Smooth muscle cell (in vitro differentiated cells): ENCODE measurements around the gene RAC2. TPM values are rescaled to one million over a fixed set of nuclear protein-coding genes. Genes with fewer than 3 reads are reported as not detected.
A peak's percentile ranks its signal among the peaks of the same experiment; 100 is the strongest.
"Not testable (repeated sequence)": the region's sequence is repeated elsewhere in the genome, so short reads cannot be mapped to it uniquely, and the experiment has no call there.

Experiments
- DNase-seq: peaks from one replicate; lab custom pipeline; 2025; ENCODE audit not compliant: unreplicated experiment; lab: John Stamatoyannopoulos, UW
- H2AFZ ChIP-seq: fragments of 200-600 bp; sonication (generic); 2 replicates; pipeline ENCODE4 v1.6.0; 2016; ENCODE audit warnings: antibody characterized with exemption, low read depth, mild to moderate bottlenecking
- H3F3A ChIP-seq: fragments of 200-600 bp; sonication (generic); 2 replicates; pipeline ENCODE4 v1.6.0; 2017; ENCODE audit warnings: antibody characterized with exemption, low read depth
- H3K27ac ChIP-seq: fragments of 200-600 bp; sonication (generic); 2 replicates; pipeline ENCODE4 v1.5.1; 2016; ENCODE audit warnings: low read depth, mild to moderate bottlenecking
- H3K27me3 ChIP-seq: fragments of 200-600 bp; sonication (generic); 2 replicates; pipeline ENCODE4 v1.6.1; 2016; ENCODE audit warnings: low read depth, mild to moderate bottlenecking
- H3K36me3 ChIP-seq: fragments of 200-600 bp; sonication (generic); 2 replicates; pipeline ENCODE4 v1.5.1; 2016; ENCODE audit warnings: low read depth
- H3K4me1 ChIP-seq: fragments of 200-600 bp; sonication (generic); 2 replicates; pipeline ENCODE4 v1.5.1; 2016; ENCODE audit warnings: low read depth
- H3K4me2 ChIP-seq: fragments of 200-600 bp; sonication (generic); 2 replicates; pipeline ENCODE4 v1.6.0; 2016; ENCODE audit warnings: mild to moderate bottlenecking
- H3K4me3 ChIP-seq: fragments of 200-600 bp; sonication (generic); 2 replicates; pipeline ENCODE4 v1.5.1; 2016; ENCODE audit warnings: mild to moderate bottlenecking
- H3K79me2 ChIP-seq: fragments of 200-600 bp; sonication (generic); 2 replicates; pipeline ENCODE4 v1.6.0; 2016; ENCODE audit warnings: low read depth, mild to moderate bottlenecking
- H3K9ac ChIP-seq: fragments of 200-600 bp; sonication (generic); 2 replicates; pipeline ENCODE4 v1.6.0; 2016; ENCODE audit warnings: low read depth
- H3K9me3 ChIP-seq: fragments of 200-600 bp; sonication (generic); replicated peaks from 2 replicates; pipeline ENCODE4 v1.5.1; 2016; ENCODE audit warnings: low read depth
- H4K20me1 ChIP-seq: fragments of 200-600 bp; sonication (generic); 2 replicates; pipeline ENCODE4 v1.6.0; 2016; ENCODE audit warnings: low read depth
- CTCF ChIP-seq: fragments of 200-600 bp; sonication (generic); IDR thresholded peaks from 2 replicates; pipeline ENCODE4 v1.5.1; 2017; ENCODE audit warnings: borderline replicate concordance, mild to moderate bottlenecking, antibody characterized with exemption; ENCODE audit not compliant: insufficient read depth, poor library complexity, severe bottlenecking
- WGBS: methylation state at CpG from one replicate; pipeline ENCODE4 v1.1.7; 2016; ENCODE audit warnings: low lambda C conversion rate; 5-methylcytosine and 5-hydroxymethylcytosine counted together
- polyA plus RNA-seq: library from polyadenylated mRNA; unstranded; fragments of >200 nt; fragmentation: Nextera tagmentation; extraction: Ambion mirVana; gene quantifications from 2 replicates; pipeline ENCODE4 v1.2.1, GENCODE V29; 2016
- total RNA-seq: library from RNA; depleted of rRNA; stranded (reverse); fragments of >200 nt; gene quantifications from 2 replicates; pipeline ENCODE4 v1.2.3, GENCODE V29; 2014

Gene RAC2
- total and polyA plus RNA-seq, 2 experiments from 2014 or later = 3.6 to 4.0 TPM

- Histone ChIP-seq H3K4me1 (peaks cover 6% of the 10 kb centered on the region), H3K79me2 (no peaks in the 10 kb centered on the region), H3K4me2 (peak overlapping the region; percentile 36), H3K27ac (peak overlapping the region; percentile 56), H3K9ac (no peak overlapping the region), H3K27me3 (peaks cover 9% of the 10 kb centered on the region), H3K9me3 (no peaks in the 10 kb centered on the region), H3F3A (no peaks in the 10 kb centered on the region), H3K4me3 (no peak overlapping the region), H4K20me1 (no peaks in the 10 kb centered on the region), H2AFZ (no peak overlapping the region), H3K36me3 (no peaks in the 10 kb centered on the region)
- DNase-seq = no peak
- 54% methylated on average over 5 of the region's 5 CpGs for WGBS
- TF ChIP-seq CTCF = no peak
These were observed 10.8 kb upstream of the RAC2 start for GRCh38 chr22:37254867-37255233.

- peaks cover 4% of the 10 kb centered on the region for H3K4me1 ChIP-seq
- H3K9ac ChIP-seq = no peak overlapping the region
- WGBS = 52% methylated on average over 5 of the region's 5 CpGs
- H3K36me3 ChIP-seq = no peaks in the 10 kb centered on the region
- no peak for DNase-seq
- no peaks in the 10 kb centered on the region for H3K9me3 ChIP-seq
- TF ChIP-seq CTCF = no peak
- no peaks in the 10 kb centered on the region for H3F3A ChIP-seq
- no peak overlapping the region for H3K4me3 ChIP-seq
- H2AFZ ChIP-seq = no peak overlapping the region
- no peaks in the 10 kb centered on the region for H3K79me2 ChIP-seq
- H4K20me1 ChIP-seq = no peaks in the 10 kb centered on the region
- peaks cover 9% of the 10 kb centered on the region for H3K27me3 ChIP-seq
- H3K4me2 ChIP-seq = peak overlapping the region; percentile 36
- H3K27ac ChIP-seq = peak overlapping the region; percentile 56
These were observed 10.3 kb upstream of the RAC2 start for GRCh38 chr22:37254209-37254866.

- Histone ChIP-seq H3K27me3 (peaks cover 9% of the 10 kb centered on the region), H4K20me1 (no peaks in the 10 kb centered on the region), H3K4me2 (no peak overlapping the region), H3K9ac (no peak overlapping the region), H3K79me2 (no peaks in the 10 kb centered on the region), H3K36me3 (no peaks in the 10 kb centered on the region), H2AFZ (no peak overlapping the region), H3K27ac (no peak overlapping the region), H3K9me3 (no peaks in the 10 kb centered on the region), H3K4me1 (no peaks in the 10 kb centered on the region), H3K4me3 (no peak overlapping the region), H3F3A (no peaks in the 10 kb centered on the region)
- no peak for DNase-seq
- 53% methylated on average over 7 of the region's 7 CpGs for WGBS
- no peak for TF ChIP-seq CTCF
These were observed 9.1 kb upstream of the RAC2 start for GRCh38 chr22:37253126-37253660.

GRCh38 chr22:37251836-37252235 is 7.8 kb upstream of the RAC2 start:
- not testable (repeated sequence) for H3K9me3 ChIP-seq, H2AFZ ChIP-seq, H3K79me2 ChIP-seq, H3K9ac ChIP-seq, H3K36me3 ChIP-seq, DNase-seq, H3K27me3 ChIP-seq, H3F3A ChIP-seq, H3K4me2 ChIP-seq, H3K4me1 ChIP-seq, H3K27ac ChIP-seq, H4K20me1 ChIP-seq, H3K4me3 ChIP-seq
- 90% methylated on average over 8 of the region's 8 CpGs for WGBS
